Measurements from ENCODE around the gene PRXL2A.

PRXL2A gene

DNA sequence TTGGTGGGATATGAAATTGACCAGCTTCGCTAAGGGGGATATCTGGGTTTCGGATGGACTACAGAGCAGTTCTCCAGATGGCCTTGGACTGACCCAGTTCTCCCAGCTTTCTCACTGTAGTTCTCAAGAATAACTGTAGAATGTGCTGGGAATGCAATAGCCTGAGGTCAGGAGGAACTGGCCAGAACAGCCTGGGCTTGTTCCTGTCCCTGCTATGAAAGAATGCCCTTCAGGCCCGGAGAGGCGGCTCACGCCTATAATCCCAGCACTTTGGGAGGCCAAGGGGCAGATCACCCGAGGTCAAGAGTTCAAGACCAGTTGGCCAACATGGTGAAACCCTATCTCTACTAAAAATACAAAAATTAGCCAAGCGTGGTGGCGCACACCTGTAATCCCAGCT is 33.5 kb downstream of the PRXL2A start:
- no peak for TF ChIP-seq ZNF8 (CRISPR knock-in tag; IDR thresholded peaks at IDR 0.05)
- TF ChIP-seq ESRRG (CRISPR knock-in tag; IDR thresholded peaks at IDR 0.05), result no peak
- no peak for TF ChIP-seq TCF4 (CRISPR knock-in tag; IDR thresholded peaks at IDR 0.05; ENCODE audit: borderline replicate concordance)
- TF ChIP-seq PPARA (CRISPR knock-in tag; IDR thresholded peaks at IDR 0.05; ENCODE audit: borderline replicate concordance), result no peak
- TF ChIP-seq, protein P1, sequence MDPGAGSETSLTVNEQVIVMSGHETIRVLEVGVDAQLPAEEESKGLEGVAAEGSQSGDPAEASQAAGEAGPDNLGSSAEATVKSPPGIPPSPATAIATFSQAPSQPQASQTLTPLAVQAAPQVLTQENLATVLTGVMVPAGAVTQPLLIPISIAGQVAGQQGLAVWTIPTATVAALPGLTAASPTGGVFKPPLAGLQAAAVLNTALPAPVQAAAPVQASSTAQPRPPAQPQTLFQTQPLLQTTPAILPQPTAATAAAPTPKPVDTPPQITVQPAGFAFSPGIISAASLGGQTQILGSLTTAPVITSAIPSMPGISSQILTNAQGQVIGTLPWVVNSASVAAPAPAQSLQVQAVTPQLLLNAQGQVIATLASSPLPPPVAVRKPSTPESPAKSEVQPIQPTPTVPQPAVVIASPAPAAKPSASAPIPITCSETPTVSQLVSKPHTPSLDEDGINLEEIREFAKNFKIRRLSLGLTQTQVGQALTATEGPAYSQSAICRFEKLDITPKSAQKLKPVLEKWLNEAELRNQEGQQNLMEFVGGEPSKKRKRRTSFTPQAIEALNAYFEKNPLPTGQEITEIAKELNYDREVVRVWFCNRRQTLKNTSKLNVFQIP (CRISPR knock-in tag; IDR thresholded peaks at IDR 0.05; ENCODE audit: borderline replicate concordance, low read depth), result no peak
- no peak for TF ChIP-seq ZC3H10 (CRISPR knock-in tag; IDR thresholded peaks at IDR 0.05)
- no peak for TF ChIP-seq ZFP3 (CRISPR knock-in tag; IDR thresholded peaks at IDR 0.05)
- TF ChIP-seq ARNTL (CRISPR knock-in tag; IDR thresholded peaks at IDR 0.05; ENCODE audit: borderline replicate concordance, low read depth), result no peak
- TF ChIP-seq SNAI2 (CRISPR knock-in tag; IDR thresholded peaks at IDR 0.05), result no peak
- TF ChIP-seq, protein P2, sequence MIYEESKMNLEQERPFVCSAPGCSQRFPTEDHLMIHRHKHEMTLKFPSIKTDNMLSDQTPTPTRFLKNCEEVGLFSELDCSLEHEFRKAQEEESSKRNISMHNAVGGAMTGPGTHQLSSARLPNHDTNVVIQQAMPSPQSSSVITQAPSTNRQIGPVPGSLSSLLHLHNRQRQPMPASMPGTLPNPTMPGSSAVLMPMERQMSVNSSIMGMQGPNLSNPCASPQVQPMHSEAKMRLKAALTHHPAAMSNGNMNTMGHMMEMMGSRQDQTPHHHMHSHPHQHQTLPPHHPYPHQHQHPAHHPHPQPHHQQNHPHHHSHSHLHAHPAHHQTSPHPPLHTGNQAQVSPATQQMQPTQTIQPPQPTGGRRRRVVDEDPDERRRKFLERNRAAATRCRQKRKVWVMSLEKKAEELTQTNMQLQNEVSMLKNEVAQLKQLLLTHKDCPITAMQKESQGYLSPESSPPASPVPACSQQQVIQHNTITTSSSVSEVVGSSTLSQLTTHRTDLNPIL (CRISPR knock-in tag; IDR thresholded peaks at IDR 0.05; ENCODE audit: low read depth), result no peak
- TF ChIP-seq ZNF70 (CRISPR knock-in tag; IDR thresholded peaks at IDR 0.05), result no peak
- TF ChIP-seq ZFP30 (CRISPR knock-in tag; IDR thresholded peaks at IDR 0.05), result no peak
- no peak for TF ChIP-seq OSR1 (CRISPR knock-in tag; IDR thresholded peaks at IDR 0.05)
- ATAC-seq, result no peak

DNA sequence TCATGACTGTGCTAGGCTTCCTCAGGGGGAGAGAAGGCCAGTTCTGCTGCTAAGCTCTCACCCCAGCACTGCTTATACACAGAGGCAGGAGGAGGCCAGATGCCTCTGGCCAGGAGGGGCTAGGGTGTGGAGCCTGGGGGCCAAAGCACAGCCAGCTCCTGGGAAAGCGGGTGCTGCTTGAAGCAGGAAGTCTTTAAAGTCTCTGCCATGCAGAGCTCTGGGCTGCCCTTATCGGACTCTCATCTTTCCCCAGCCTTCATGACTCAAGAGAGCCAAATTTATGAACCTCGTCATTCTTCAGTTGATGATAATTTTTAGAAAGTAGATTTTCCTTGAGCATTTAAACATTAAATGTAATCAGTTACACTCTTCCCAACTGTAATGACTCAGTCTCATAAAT is 34.5 kb downstream of the PRXL2A start:
- TF ChIP-seq GLIS3 (CRISPR knock-in tag; IDR thresholded peaks at IDR 0.05) (no peak), ARNTL (CRISPR knock-in tag; IDR thresholded peaks at IDR 0.05; ENCODE audit: borderline replicate concordance, low read depth) (no peak), RARB (CRISPR knock-in tag; IDR thresholded peaks at IDR 0.05) (no peak), TCF4 (CRISPR knock-in tag; IDR thresholded peaks at IDR 0.05; ENCODE audit: borderline replicate concordance) (no peak), ZNF8 (CRISPR knock-in tag; IDR thresholded peaks at IDR 0.05) (no peak)
- TF ChIP-seq, protein P3, sequence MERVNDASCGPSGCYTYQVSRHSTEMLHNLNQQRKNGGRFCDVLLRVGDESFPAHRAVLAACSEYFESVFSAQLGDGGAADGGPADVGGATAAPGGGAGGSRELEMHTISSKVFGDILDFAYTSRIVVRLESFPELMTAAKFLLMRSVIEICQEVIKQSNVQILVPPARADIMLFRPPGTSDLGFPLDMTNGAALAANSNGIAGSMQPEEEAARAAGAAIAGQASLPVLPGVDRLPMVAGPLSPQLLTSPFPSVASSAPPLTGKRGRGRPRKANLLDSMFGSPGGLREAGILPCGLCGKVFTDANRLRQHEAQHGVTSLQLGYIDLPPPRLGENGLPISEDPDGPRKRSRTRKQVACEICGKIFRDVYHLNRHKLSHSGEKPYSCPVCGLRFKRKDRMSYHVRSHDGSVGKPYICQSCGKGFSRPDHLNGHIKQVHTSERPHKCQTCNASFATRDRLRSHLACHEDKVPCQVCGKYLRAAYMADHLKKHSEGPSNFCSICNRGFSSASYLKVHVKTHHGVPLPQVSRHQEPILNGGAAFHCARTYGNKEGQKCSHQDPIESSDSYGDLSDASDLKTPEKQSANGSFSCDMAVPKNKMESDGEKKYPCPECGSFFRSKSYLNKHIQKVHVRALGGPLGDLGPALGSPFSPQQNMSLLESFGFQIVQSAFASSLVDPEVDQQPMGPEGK (CRISPR knock-in tag; IDR thresholded peaks at IDR 0.05; ENCODE audit: borderline replicate concordance), result no peak
- TF ChIP-seq, protein P4, sequence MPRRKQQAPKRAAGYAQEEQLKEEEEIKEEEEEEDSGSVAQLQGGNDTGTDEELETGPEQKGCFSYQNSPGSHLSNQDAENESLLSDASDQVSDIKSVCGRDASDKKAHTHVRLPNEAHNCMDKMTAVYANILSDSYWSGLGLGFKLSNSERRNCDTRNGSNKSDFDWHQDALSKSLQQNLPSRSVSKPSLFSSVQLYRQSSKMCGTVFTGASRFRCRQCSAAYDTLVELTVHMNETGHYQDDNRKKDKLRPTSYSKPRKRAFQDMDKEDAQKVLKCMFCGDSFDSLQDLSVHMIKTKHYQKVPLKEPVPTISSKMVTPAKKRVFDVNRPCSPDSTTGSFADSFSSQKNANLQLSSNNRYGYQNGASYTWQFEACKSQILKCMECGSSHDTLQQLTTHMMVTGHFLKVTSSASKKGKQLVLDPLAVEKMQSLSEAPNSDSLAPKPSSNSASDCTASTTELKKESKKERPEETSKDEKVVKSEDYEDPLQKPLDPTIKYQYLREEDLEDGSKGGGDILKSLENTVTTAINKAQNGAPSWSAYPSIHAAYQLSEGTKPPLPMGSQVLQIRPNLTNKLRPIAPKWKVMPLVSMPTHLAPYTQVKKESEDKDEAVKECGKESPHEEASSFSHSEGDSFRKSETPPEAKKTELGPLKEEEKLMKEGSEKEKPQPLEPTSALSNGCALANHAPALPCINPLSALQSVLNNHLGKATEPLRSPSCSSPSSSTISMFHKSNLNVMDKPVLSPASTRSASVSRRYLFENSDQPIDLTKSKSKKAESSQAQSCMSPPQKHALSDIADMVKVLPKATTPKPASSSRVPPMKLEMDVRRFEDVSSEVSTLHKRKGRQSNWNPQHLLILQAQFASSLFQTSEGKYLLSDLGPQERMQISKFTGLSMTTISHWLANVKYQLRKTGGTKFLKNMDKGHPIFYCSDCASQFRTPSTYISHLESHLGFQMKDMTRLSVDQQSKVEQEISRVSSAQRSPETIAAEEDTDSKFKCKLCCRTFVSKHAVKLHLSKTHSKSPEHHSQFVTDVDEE (CRISPR knock-in tag; IDR thresholded peaks at IDR 0.05), result no peak

DNA sequence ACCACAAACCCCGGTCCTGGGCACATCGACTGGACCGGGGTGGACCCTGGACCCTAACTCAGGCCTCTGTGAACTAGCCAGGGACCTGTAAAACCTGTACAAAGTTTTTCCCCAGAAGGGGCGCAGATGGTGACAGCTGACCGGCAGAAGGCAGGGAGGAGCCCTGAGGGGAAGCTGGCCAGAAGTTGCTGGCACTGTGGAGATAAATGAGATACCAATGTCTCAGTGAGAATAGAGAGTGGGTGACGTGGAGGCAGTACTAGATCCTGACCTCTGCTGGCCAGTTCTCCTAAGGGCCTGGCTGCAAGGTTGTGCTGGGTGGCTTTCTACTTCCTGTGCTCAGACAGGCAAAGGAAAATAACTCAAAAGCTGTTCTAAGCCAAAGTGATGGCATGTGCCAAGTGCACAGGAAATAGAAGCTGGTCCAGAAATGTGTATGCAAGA is 35.2 kb downstream of the PRXL2A start:
- ATAC-seq, result peak; percentile 89

More for the DNA sequence above, 34.5 kb downstream of the PRXL2A start:
- ATAC-seq, result peak; percentile 51

DNA sequence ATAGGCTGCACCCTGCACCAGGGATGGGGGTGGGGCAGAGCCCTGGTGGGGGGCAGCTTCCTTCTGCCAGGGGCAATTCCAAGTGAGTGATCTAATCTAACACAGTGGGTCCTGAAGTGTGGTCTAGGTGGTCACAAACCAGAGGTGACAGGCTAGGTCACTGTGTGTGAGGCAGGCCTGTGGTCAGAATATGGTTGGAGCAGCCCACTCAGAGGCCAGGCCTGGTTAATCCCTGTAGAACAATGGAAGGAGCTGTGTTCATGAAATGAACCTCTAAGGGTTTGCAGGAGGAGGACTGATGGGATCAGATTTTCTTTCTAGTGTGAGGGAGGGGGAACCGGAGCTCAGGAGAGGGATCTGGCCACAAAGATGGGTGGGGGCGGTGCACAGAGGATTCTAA is 35.8 kb downstream of the PRXL2A start:
- ATAC-seq, result no peak; the same call in 2 of the 3 replicates

More for the DNA sequence above, 35.2 kb downstream of the PRXL2A start:
- TF ChIP-seq TCF4 (CRISPR knock-in tag; IDR thresholded peaks at IDR 0.05; ENCODE audit: borderline replicate concordance) (peak; percentile 21; the same call in 1 of the 2 replicates), GLIS3 (CRISPR knock-in tag; IDR thresholded peaks at IDR 0.05) (no peak)

More for the DNA sequence above, 35.8 kb downstream of the PRXL2A start:
- no peak for TF ChIP-seq SNAI2 (CRISPR knock-in tag; IDR thresholded peaks at IDR 0.05)
- TF ChIP-seq, protein P5, sequence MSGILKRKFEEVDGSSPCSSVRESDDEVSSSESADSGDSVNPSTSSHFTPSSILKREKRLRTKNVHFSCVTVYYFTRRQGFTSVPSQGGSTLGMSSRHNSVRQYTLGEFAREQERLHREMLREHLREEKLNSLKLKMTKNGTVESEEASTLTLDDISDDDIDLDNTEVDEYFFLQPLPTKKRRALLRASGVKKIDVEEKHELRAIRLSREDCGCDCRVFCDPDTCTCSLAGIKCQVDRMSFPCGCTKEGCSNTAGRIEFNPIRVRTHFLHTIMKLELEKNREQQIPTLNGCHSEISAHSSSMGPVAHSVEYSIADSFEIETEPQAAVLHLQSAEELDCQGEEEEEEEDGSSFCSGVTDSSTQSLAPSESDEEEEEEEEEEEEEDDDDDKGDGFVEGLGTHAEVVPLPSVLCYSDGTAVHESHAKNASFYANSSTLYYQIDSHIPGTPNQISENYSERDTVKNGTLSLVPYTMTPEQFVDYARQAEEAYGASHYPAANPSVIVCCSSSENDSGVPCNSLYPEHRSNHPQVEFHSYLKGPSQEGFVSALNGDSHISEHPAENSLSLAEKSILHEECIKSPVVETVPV (CRISPR knock-in tag; IDR thresholded peaks at IDR 0.05), result no peak
- TF ChIP-seq ZNF8 (CRISPR knock-in tag; IDR thresholded peaks at IDR 0.05), result no peak
- no peak for TF ChIP-seq ZNF70 (CRISPR knock-in tag; IDR thresholded peaks at IDR 0.05)
- TF ChIP-seq ZNF565 (CRISPR knock-in tag; conservative IDR thresholded peaks at IDR 0.05; ENCODE audit: low read depth), result no peak
- TF ChIP-seq CSDC2 (CRISPR knock-in tag; IDR thresholded peaks at IDR 0.05), result no peak
- no peak for TF ChIP-seq ESRRG (CRISPR knock-in tag; IDR thresholded peaks at IDR 0.05)
- no peak for TF ChIP-seq OSR1 (CRISPR knock-in tag; IDR thresholded peaks at IDR 0.05)
- TF ChIP-seq, protein P2 (CRISPR knock-in tag; IDR thresholded peaks at IDR 0.05; ENCODE audit: low read depth), result no peak
- no peak for TF ChIP-seq ZFP3 (CRISPR knock-in tag; IDR thresholded peaks at IDR 0.05)
- TF ChIP-seq GLIS3 (CRISPR knock-in tag; IDR thresholded peaks at IDR 0.05), result no peak
